DMS153 (cell line): Measurements from ENCODE around the gene TMEM255B.
"Not testable (repeated sequence)": the region's sequence is repeated elsewhere in the genome, so short reads cannot be mapped to it uniquely, and the experiment has no call there.

ENCODE experiments used
- DNase-seq: peaks from one replicate; lab custom pipeline; 2025; lab: John Stamatoyannopoulos, UW

Gene TMEM255B

DNA sequence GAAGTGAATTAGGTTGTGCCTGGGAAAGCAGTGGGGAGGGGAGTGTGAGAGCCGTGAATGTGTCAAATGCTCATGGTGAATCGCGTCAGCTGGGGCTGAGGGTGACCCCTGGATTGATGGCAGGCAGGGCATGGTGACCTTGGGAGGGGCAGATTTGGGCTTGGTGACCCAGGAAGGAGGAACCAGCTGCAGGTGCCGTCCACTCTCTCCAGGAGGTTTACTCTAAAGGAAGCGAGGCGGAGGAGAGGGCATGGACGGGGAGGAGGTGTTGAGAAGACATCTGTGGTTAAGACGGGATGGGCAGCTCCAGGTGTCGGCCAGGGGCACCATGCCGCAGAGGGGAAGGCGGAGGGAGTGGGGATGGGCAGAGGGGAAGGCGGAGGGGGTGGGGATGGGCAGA, 28.7 kb downstream of the TMEM255B start:
- no peak for DNase-seq

DNA sequence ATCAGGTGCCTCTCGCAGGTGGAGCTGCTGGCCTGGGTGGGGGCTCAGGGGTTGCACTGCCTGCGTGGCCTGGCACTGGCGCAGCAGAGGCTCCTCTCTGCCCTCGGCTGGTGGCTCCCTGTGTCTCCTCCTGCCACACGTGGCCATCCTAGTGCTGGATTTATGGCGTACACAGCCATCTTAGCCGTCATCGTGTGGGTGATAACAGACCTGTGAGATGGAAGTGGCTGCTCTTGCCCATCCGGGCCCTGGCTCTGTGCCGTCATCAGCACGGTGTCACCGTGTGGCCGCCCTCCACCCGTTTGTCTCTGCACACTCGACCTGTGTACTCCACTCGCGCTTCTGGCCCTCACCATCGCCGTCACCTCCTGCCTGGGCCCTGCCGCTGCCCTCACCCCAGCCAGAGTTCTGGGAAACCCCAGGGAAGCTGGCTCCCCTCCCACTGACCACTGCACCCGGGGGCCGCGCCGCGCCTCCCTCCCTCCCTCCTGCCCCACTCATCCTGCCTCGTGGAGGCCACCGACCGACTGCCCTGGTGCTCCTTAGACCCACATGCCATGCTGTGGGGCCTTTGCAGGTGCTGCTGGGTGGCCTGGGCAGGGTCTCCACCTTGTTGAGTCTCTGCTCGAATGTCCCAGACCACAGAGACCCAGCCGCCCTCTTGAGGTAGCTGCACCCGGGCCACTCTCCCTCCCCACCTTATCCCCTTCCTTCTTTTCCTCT, 29.5 kb downstream of the TMEM255B start:
- DNase-seq: no peak

DNA sequence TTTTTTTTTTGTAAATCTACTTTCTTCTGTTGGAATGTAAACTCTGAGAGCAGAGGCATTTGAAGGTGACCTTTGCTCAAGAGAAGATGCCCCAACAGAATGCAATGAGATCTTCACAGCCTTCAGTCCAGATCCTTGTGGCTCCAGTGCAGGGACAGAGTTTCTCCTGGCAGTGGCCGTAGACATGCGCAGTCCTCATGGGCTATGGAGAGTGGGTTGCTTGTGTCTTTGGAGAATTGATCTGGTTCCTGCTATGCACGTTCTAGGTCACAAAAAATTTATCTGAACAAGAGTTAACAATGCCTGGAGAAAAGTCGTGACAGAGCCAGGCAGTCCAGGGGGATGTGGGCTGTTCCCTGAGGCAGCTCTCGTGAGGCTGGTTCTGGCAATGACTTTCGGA, 30.1 kb downstream of the TMEM255B start:
- no peak for DNase-seq

DNA sequence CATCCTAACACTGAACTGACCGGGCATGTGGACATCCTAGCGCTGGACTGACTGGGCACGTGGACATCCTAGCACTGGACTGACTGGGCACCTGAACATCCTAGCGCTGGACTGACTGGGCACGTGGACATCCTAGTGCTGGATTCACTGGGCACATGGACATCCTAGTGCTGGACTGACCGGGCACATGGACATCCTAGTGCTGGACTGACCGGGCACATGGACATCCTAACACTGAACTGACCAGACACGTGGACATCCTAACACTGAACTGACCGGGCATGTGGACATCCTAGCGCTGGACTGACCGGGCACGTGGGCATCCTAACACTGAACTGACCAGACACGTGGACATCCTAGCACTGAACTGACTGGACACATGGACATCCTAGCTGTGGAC, 30.9 kb downstream of the TMEM255B start:
- not testable (repeated sequence) for DNase-seq

GRCh38 chr13:113791226-113791625, 32.2 kb downstream of the TMEM255B start:
- DNase-seq: no peak

- no peak for DNase-seq
These were observed 32.7 kb downstream of the TMEM255B start for GRCh38 chr13:113791761-113792160.

- DNase-seq: no peak
These were observed 33.3 kb downstream of the TMEM255B start for GRCh38 chr13:113792236-113792770.

- DNase-seq: no peak
These were observed 34.1 kb downstream of the TMEM255B start for GRCh38 chr13:113792886-113793717.

DNA sequence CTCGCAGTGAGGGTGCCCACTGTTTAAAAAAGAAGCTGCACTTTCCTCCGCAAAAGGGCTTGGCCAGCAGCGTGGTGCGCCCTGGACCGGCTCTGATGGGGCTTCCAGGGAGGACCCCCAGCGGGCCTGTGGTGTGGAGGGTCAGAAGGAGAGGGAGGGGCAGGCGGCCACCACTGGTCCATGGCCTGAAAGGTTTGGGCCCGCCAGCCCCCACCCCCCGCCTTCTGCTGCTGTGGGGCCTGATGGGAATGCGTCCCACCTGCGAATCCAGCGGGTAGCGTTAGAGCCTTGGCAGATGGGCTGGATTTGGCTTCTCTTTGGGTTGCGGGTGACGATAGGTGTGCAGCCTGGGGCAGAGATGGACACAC, 34.7 kb downstream of the TMEM255B start:
- no peak for DNase-seq

DNA sequence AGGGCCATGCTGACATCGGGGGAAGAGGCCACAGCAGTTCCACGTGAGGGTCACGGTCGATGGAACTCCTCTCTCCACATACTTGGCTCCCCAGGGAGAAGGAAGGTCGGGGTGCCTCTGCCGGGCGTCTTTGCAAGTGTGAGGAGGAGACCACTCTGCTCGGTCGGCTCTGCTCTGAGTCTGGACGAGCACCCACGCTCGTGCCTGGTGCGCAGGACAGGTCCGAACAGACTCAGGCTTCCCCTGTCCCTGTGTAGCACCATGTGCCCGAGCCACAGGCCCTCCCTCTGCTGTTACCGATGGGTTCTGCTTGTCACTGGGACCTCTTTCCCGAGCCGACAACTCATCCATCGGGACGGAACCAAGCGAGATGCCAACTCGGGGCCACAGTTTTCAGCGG, 35.1 kb downstream of the TMEM255B start:
- no peak for DNase-seq

DNA sequence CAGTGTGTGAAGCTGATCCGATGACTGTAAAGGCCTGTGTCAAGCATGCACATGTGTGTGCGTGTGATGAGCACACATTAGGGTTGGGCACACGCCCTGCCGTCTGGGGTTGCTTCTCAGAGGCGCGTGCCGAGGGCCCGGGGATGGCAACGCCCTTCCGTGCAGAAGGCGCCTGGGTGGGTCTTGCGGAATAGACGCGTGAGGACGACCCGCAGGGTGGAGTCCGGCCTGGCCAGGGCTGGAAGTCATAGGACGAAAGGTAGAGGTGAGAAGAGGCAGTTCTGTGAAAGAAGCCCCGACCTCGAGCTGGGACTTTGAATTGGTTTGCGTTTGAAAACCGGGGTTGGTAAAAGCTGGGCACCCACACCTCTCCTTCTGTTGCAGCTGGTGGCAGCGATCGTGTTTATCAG, 35.7 kb downstream of the TMEM255B start:
- DNase-seq: no peak

DNA sequence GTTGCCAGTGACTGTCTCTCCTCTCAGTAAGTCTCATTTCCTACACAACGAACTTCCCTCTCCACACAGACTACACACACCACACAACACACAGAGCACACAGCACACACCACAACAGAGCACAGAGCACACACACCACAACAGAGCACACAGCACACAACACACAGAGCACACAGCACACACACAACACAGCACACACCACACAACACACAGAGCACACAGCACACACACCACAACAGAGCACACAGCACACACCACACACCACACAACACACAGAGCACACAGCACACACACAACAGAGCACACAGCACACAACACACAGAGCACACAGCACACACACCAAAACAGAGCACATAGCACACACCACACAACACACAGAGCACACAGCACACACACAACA, 36.3 kb downstream of the TMEM255B start:
- not testable (repeated sequence) for DNase-seq

- DNase-seq: no peak
These were observed 37.4 kb downstream of the TMEM255B start for GRCh38 chr13:113796211-113796963.

DNA sequence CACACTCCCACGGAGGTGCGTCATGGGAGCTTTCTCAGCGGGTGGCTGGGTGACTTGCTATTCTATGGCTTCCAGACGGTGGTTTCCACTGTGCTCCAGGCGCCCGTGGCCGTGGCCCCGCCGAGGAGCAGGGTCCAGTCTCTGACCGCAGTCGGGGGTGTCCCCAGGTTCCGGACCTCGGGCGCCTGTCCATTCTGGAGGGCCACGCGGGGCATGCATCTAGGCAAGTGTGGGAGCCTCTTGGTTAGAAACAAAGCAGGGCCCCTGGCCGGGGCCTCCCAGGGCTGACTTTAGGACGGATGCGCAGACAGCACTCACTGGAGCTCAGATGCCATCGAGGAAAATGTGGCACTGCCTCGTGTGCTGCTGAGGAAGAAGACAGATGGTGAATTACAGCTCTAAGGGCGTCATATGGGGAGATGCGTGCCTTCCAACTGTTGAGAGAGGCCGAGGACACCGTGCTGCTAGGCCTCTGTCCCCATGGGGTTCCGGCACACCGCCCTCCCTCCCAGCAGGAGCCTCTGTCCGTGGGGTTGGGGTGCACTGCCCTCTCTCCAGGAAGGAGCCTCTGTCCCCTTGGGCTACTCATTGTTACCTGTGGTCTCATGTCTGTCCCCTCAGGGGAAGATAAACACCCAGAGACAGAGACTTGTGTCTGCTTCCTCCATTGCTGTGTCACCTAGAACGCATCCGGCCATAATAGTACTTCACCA, 38.1 kb downstream of the TMEM255B start:
- no peak for DNase-seq

- DNase-seq: no peak
These were observed 39.3 kb downstream of the TMEM255B start for GRCh38 chr13:113798200-113798811.

DNA sequence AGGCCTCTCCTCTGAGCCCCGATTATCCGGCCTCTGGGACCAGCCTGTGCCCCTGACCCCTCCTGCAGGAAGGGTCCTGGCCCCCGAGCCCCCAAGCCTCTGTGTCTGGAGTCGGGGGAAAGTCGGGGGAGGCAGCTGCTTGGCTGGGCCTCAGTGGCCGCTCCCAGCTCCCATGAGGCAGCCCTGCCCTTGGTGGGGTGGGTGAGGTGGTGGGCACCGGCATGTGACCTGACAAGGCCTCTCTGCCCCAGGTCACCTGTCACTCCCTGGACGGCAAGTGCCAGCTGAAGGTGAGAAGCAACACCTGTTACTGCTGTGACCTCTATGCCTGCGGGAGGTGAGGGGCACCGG, 41.5 kb downstream of the TMEM255B start:
- no peak for DNase-seq

GRCh38 chr13:113801289-113801961, 42.4 kb downstream of the TMEM255B start:
- no peak for DNase-seq

GRCh38 chr13:113802090-113802531, 43.1 kb downstream of the TMEM255B start:
- no peak for DNase-seq

DNA sequence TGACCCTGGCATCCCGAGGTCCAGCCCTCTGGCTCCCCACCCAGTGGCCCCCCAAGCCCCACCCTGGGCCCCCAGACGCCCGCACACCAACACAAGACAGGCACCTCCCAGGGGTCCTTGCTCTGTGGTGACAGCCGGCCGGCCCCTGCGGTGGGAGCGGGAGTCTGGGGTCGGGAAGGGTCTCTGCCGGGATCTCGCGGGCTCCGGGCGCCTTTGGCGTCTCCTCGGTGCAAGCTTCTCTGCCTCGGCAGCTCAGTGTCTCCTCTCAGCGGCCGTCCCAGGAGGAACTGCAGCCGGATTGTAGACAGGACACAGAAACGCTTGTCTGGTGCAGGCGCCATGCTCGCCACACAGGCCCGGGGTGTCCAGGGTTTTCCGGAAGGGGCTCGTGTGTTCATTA, 43.7 kb downstream of the TMEM255B start:
- DNase-seq: no peak

DNA sequence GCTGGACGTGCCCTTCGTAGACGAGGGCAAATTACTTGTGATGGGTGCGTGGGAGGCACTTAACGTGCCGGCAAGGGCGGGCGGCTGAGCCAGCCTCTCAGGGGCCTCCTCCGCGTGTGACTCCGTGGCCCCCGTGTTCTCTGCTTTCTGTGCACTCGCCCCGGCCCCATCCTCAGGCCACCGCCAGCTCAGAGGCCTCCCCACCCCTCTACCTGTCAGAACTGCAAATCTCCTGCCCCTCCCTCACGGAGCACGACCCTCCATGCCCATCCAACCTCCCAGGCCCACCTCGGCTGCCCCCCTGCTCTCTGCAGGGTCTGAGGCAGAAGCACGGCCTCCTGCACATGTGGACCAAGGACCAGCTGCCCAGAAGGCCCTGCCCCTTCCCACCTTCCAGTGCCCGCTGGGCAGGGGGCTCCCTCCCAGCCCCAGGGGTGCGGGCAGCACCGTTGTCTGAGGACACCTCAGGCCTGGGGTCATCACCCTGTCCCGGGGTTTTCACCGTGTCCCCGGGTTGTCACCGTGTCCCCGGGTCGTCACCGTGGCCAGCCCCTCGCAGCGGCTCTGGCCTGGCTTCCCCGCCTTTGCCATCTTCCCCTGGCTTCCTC, 44.5 kb downstream of the TMEM255B start:
- no peak for DNase-seq
